ENCODE results near the gene MYO1E.
A peak's percentile ranks its signal among the peaks of the same experiment; 100 is the strongest.

MYO1E gene

GRCh38 chr15:59321000-59321689, 51.5 kb downstream of the MYO1E start:
- peaks cover 7% of the 10 kb centered on the region for H3K4me1 Mint-ChIP-seq
- H3K4me3 Mint-ChIP-seq = no peak overlapping the region
- no peak overlapping the region for H3K27ac Mint-ChIP-seq
- H3K9me3 Mint-ChIP-seq = no peaks in the 10 kb centered on the region
- H3K27me3 Mint-ChIP-seq = no peaks in the 10 kb centered on the region
- H3K36me3 Mint-ChIP-seq = no peaks in the 10 kb centered on the region

- Mint-ChIP-seq H3K9me3 (no peaks in the 10 kb centered on the region), H3K27ac (no peak overlapping the region), H3K4me3 (no peak overlapping the region), H3K4me1 (peaks cover 7% of the 10 kb centered on the region), H3K36me3 (no peaks in the 10 kb centered on the region), H3K27me3 (no peaks in the 10 kb centered on the region)
Observed at GRCh38 chr15:59317211-59317610, 55.5 kb downstream of the MYO1E start.

GRCh38 chr15:59315914-59316451, 56.7 kb downstream of the MYO1E start:
- Mint-ChIP-seq H3K4me3 (no peak overlapping the region), H3K27ac (no peak overlapping the region), H3K27me3 (no peaks in the 10 kb centered on the region), H3K4me1 (no peaks in the 10 kb centered on the region), H3K36me3 (no peaks in the 10 kb centered on the region), H3K9me3 (no peaks in the 10 kb centered on the region)

GRCh38 chr15:59313641-59314332, 58.9 kb downstream of the MYO1E start:
- Mint-ChIP-seq H3K27ac (no peak overlapping the region), H3K4me1 (no peaks in the 10 kb centered on the region), H3K27me3 (no peaks in the 10 kb centered on the region), H3K4me3 (no peak overlapping the region), H3K36me3 (no peaks in the 10 kb centered on the region), H3K9me3 (no peaks in the 10 kb centered on the region)

GRCh38 chr15:59312205-59312604, 60.5 kb downstream of the MYO1E start:
- no peaks in the 10 kb centered on the region for H3K4me1 Mint-ChIP-seq

GRCh38 chr15:59311195-59311594, 61.5 kb downstream of the MYO1E start:
- no peak overlapping the region for H3K27ac Mint-ChIP-seq
- no peaks in the 10 kb centered on the region for H3K9me3 Mint-ChIP-seq
- H3K4me3 Mint-ChIP-seq = no peak overlapping the region
- no peaks in the 10 kb centered on the region for H3K36me3 Mint-ChIP-seq
- no peaks in the 10 kb centered on the region for H3K27me3 Mint-ChIP-seq
- H3K4me1 Mint-ChIP-seq = no peaks in the 10 kb centered on the region

More at GRCh38 chr15:59312205-59312604, 60.5 kb downstream of the MYO1E start:
- Mint-ChIP-seq H3K27ac (no peak overlapping the region), H3K9me3 (no peaks in the 10 kb centered on the region), H3K27me3 (no peaks in the 10 kb centered on the region), H3K4me3 (no peak overlapping the region), H3K36me3 (no peaks in the 10 kb centered on the region)

GRCh38 chr15:59309405-59309804, 63.3 kb downstream of the MYO1E start:
- H3K27me3 Mint-ChIP-seq = no peaks in the 10 kb centered on the region
- no peak overlapping the region for H3K27ac Mint-ChIP-seq
- H3K4me3 Mint-ChIP-seq = no peak overlapping the region
- no peaks in the 10 kb centered on the region for H3K4me1 Mint-ChIP-seq
- H3K9me3 Mint-ChIP-seq = no peaks in the 10 kb centered on the region
- no peaks in the 10 kb centered on the region for H3K36me3 Mint-ChIP-seq

- H3K4me3 Mint-ChIP-seq = no peak overlapping the region
- H3K4me1 Mint-ChIP-seq = no peaks in the 10 kb centered on the region
- H3K27ac Mint-ChIP-seq = no peak overlapping the region
- no peaks in the 10 kb centered on the region for H3K36me3 Mint-ChIP-seq
- H3K9me3 Mint-ChIP-seq = no peaks in the 10 kb centered on the region
- no peaks in the 10 kb centered on the region for H3K27me3 Mint-ChIP-seq
Observed at GRCh38 chr15:59307165-59307537, 65.5 kb downstream of the MYO1E start.

GRCh38 chr15:59306520-59307164, 66.0 kb downstream of the MYO1E start:
- H3K36me3 Mint-ChIP-seq = no peaks in the 10 kb centered on the region
- peaks cover 2% of the 10 kb centered on the region for H3K4me1 Mint-ChIP-seq
- H3K9me3 Mint-ChIP-seq = no peaks in the 10 kb centered on the region
- no peaks in the 10 kb centered on the region for H3K27me3 Mint-ChIP-seq
- H3K4me3 Mint-ChIP-seq = no peak overlapping the region
- no peak overlapping the region for H3K27ac Mint-ChIP-seq

- no peaks in the 10 kb centered on the region for H3K27me3 Mint-ChIP-seq
- peaks cover 21% of the 10 kb centered on the region for H3K4me1 Mint-ChIP-seq
- no peak overlapping the region for H3K27ac Mint-ChIP-seq
- H3K9me3 Mint-ChIP-seq = no peaks in the 10 kb centered on the region
- no peaks in the 10 kb centered on the region for H3K36me3 Mint-ChIP-seq
- H3K4me3 Mint-ChIP-seq = no peak overlapping the region
Observed at GRCh38 chr15:59304807-59305206, 67.9 kb downstream of the MYO1E start.

GRCh38 chr15:59304034-59304795, 68.5 kb downstream of the MYO1E start:
- H3K36me3 Mint-ChIP-seq = no peaks in the 10 kb centered on the region
- no peak overlapping the region for H3K27ac Mint-ChIP-seq
- H3K9me3 Mint-ChIP-seq = no peaks in the 10 kb centered on the region
- H3K27me3 Mint-ChIP-seq = no peaks in the 10 kb centered on the region
- peaks cover 27% of the 10 kb centered on the region for H3K4me1 Mint-ChIP-seq
- H3K4me3 Mint-ChIP-seq = no peak overlapping the region

- Mint-ChIP-seq H3K9me3 (no peaks in the 10 kb centered on the region), H3K27ac (no peak overlapping the region), H3K4me3 (no peak overlapping the region), H3K36me3 (no peaks in the 10 kb centered on the region), H3K4me1 (peaks cover 31% of the 10 kb centered on the region), H3K27me3 (no peaks in the 10 kb centered on the region)
Observed at GRCh38 chr15:59303633-59304032, 69.0 kb downstream of the MYO1E start.

- H3K4me1 Mint-ChIP-seq = peaks cover 36% of the 10 kb centered on the region
- H3K9me3 Mint-ChIP-seq = no peaks in the 10 kb centered on the region
- no peaks in the 10 kb centered on the region for H3K36me3 Mint-ChIP-seq
- no peaks in the 10 kb centered on the region for H3K27me3 Mint-ChIP-seq
- H3K4me3 Mint-ChIP-seq = no peak overlapping the region
- no peak overlapping the region for H3K27ac Mint-ChIP-seq
Observed at GRCh38 chr15:59303136-59303535, 69.5 kb downstream of the MYO1E start.

- Mint-ChIP-seq H3K4me1 (peaks cover 39% of the 10 kb centered on the region), H3K36me3 (no peaks in the 10 kb centered on the region), H3K27ac (no peak overlapping the region), H3K27me3 (no peaks in the 10 kb centered on the region), H3K9me3 (no peaks in the 10 kb centered on the region), H3K4me3 (peak overlapping the region; percentile 11)
Observed at GRCh38 chr15:59301527-59301926, 71.1 kb downstream of the MYO1E start.

GRCh38 chr15:59300618-59301139, 72.0 kb downstream of the MYO1E start:
- H3K4me3 Mint-ChIP-seq = peak overlapping the region; percentile 20
- no peaks in the 10 kb centered on the region for H3K36me3 Mint-ChIP-seq
- H3K9me3 Mint-ChIP-seq = no peaks in the 10 kb centered on the region
- H3K27me3 Mint-ChIP-seq = no peaks in the 10 kb centered on the region
- no peak overlapping the region for H3K27ac Mint-ChIP-seq
- peaks cover 39% of the 10 kb centered on the region for H3K4me1 Mint-ChIP-seq

All from activated naive CD4-positive, alpha-beta T cell treated with anti-CD3 and anti-CD28 coated beads, Interleukin-2, amount 50 U/mL, for 24 hours (primary cell).